HEK293 (cell line): ENCODE data around the gene RPS15.
A peak's percentile ranks its signal among the peaks of the same experiment; 100 is the strongest.

ENCODE experiments used
- CTCF ChIA-PET: fragments of 350-600 bp; formaldehyde crosslinking; extraction: SDS; loops from one replicate; lab custom pipeline; 2021; ENCODE audit warnings: antibody characterized with exemption; lab: Yijun Ruan, JAX
- POLR2A ChIA-PET: fragments of 300-600 bp; formaldehyde crosslinking; extraction: SDS; loops from one replicate; lab custom pipeline; 2020; ENCODE audit warnings: antibody characterized with exemption, inconsistent platforms; lab: Yijun Ruan, JAX
- H3K27ac ChIP-seq: fragments of 200-500 bp; sonication (Bioruptor generic); 2 replicates; pipeline ENCODE4 v1.5.1; 2014; ENCODE audit warnings: low read depth, low read length, control low read depth, inconsistent platforms; ENCODE audit errors: extremely low read depth
- H3K36me3 ChIP-seq, 2 experiments: fragments of 200-500 bp in 1 of 2; sonication (Bioruptor generic) in 1 of 2; 1 replicate in 1 of 2; 2 replicates in 1 of 2; pipeline ENCODE4 v1.5.1; 2014 to 2017; ENCODE audit warnings: inconsistent platforms in 2 of 2, low read length in 2 of 2; ENCODE audit not compliant: control insufficient read depth in 2 of 2, insufficient read depth in 1 of 2
- H3K4me1 ChIP-seq: fragments of 200-500 bp; sonication (Bioruptor generic); 2 replicates; pipeline ENCODE4 v1.5.1; 2014; ENCODE audit warnings: mild to moderate bottlenecking, low read length, inconsistent platforms; ENCODE audit not compliant: control insufficient read depth, insufficient read depth
- H3K4me3 ChIP-seq: 2 replicates; pipeline ENCODE4 v1.5.1; 2011; ENCODE audit warnings: low read depth, mild to moderate bottlenecking, control low read depth, low read length, moderate library complexity
- H3K9me3 ChIP-seq: fragments of 200-500 bp; sonication (Bioruptor generic); 2 replicates; pipeline ENCODE4 v1.5.1; 2014; ENCODE audit warnings: low read depth, low read length, inconsistent platforms; ENCODE audit not compliant: control insufficient read depth, insufficient read depth
- EGR2 ChIP-seq: fragments of 450-650 bp; formaldehyde crosslinking; IDR thresholded peaks from 2 replicates; pipeline ENCODE4 v1.5.1; 2016; ENCODE audit warnings: low read depth, missing biosample characterization, missing genetic modification characterization
- GLIS1 ChIP-seq: fragments of 450-650 bp; formaldehyde crosslinking; IDR thresholded peaks from 2 replicates; pipeline ENCODE4 v1.5.1; 2016; ENCODE audit warnings: missing biosample characterization, missing genetic modification characterization
- KLF1 ChIP-seq: fragments of 450-650 bp; formaldehyde crosslinking; IDR thresholded peaks from 2 replicates; pipeline ENCODE4 v1.5.1; 2016; ENCODE audit warnings: missing biosample characterization, missing genetic modification characterization
- WT1 ChIP-seq: fragments of 450-650 bp; formaldehyde crosslinking; IDR thresholded peaks from 2 replicates; pipeline ENCODE4 v1.5.1; 2016; ENCODE audit warnings: missing biosample characterization, missing genetic modification characterization
- ZFHX2 ChIP-seq: fragments of 450-650 bp; formaldehyde crosslinking; conservative IDR thresholded peaks from 2 replicates; pipeline ENCODE4 v1.5.1; 2016; ENCODE audit warnings: missing biosample characterization, missing genetic modification characterization
- ZNF121 ChIP-seq: fragments of 450-650 bp; formaldehyde crosslinking; IDR thresholded peaks from 2 replicates; pipeline ENCODE4 v1.5.1; 2016; ENCODE audit warnings: missing biosample characterization, missing genetic modification characterization
- ZNF146 ChIP-seq: fragments of 450-650 bp; formaldehyde crosslinking; IDR thresholded peaks from 2 replicates; pipeline ENCODE4 v1.5.1; 2016; ENCODE audit warnings: missing biosample characterization, missing genetic modification characterization
- ZNF184 ChIP-seq: fragments of 450-650 bp; IDR thresholded peaks from 2 replicates; pipeline ENCODE4 v1.5.1; 2018; ENCODE audit warnings: missing biosample characterization, mild to moderate bottlenecking, missing genetic modification characterization
- ZNF202 ChIP-seq: fragments of 450-650 bp; formaldehyde crosslinking; IDR thresholded peaks from 2 replicates; pipeline ENCODE4 v1.5.1; 2016; ENCODE audit warnings: missing biosample characterization, missing genetic modification characterization, borderline replicate concordance
- ZNF239 ChIP-seq: fragments of 450-650 bp; formaldehyde crosslinking; IDR thresholded peaks from 2 replicates; pipeline ENCODE4 v1.5.1; 2016; ENCODE audit warnings: missing biosample characterization, missing genetic modification characterization
- ZNF404 ChIP-seq: fragments of 450-650 bp; formaldehyde crosslinking; IDR thresholded peaks from 2 replicates; pipeline ENCODE4 v1.5.1; 2017; ENCODE audit warnings: missing biosample characterization, missing genetic modification characterization
- ZNF510 ChIP-seq: fragments of 450-650 bp; formaldehyde crosslinking; IDR thresholded peaks from 2 replicates; pipeline ENCODE4 v1.5.1; 2018; ENCODE audit warnings: mild to moderate bottlenecking, missing genetic modification characterization, missing biosample characterization; ENCODE audit not compliant: insufficient replicate concordance
- ZNF521 ChIP-seq: fragments of 450-650 bp; formaldehyde crosslinking; IDR thresholded peaks from 2 replicates; pipeline ENCODE4 v1.5.1; 2017; ENCODE audit warnings: missing biosample characterization, mild to moderate bottlenecking, missing genetic modification characterization
- ZNF626 ChIP-seq: fragments of 450-650 bp; sonication (Bioruptor Pico); formaldehyde crosslinking; IDR thresholded peaks from 2 replicates; pipeline ENCODE4 v1.5.1; 2018; ENCODE audit warnings: missing biosample characterization, missing genetic modification characterization, inconsistent platforms
- TF ChIP-seq, protein P1 (sequence below): fragments of 450-650 bp; formaldehyde crosslinking; IDR thresholded peaks from 2 replicates; pipeline ENCODE4 v1.5.1; 2017; ENCODE audit warnings: missing biosample characterization, missing genetic modification characterization
- TF ChIP-seq, protein P2 (sequence below): fragments of 450-650 bp; formaldehyde crosslinking; IDR thresholded peaks from 2 replicates; pipeline ENCODE4 v1.5.1; 2016; ENCODE audit warnings: missing biosample characterization, missing genetic modification characterization
- TF ChIP-seq, protein P3 (sequence below): fragments of 450-650 bp; formaldehyde crosslinking; IDR thresholded peaks from 2 replicates; pipeline ENCODE4 v1.5.1; 2016; ENCODE audit warnings: missing biosample characterization, missing genetic modification characterization
- TF ChIP-seq, protein P4 (sequence below): fragments of 450-650 bp; formaldehyde crosslinking; IDR thresholded peaks from 2 replicates; pipeline ENCODE4 v1.5.1; 2016; ENCODE audit warnings: missing biosample characterization, missing genetic modification characterization, borderline replicate concordance

The RPS15 gene

DNA sequence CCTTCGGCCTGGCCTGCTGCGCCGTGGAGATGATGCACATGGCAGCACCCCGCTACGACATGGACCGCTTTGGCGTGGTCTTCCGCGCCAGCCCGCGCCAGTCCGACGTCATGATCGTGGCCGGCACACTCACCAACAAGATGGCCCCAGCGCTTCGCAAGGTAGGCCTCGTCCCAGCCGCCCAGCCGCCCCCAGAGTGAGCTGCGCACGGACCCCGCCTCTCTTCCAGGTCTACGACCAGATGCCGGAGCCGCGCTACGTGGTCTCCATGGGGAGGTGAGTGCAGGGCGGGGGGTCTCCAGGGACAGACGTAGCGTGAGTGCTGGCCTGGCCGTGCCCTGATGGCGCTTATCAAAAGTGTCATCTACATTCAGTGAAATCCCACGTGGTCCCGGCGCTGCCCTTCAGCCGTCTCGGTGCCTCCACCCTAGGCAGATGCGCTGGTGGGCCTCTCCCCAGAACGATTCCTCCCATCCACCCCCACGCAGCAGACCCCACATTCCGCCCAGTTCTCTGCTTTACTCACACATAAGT is 47.2 kb upstream of the RPS15 start:
- POLR2A ChIA-PET = no interaction called here
- no peak overlapping the region for H3K27ac ChIP-seq
- CTCF ChIA-PET = no interaction called here
- no peak for TF ChIP-seq ZNF626 (tag by site-specific recombination)
- TF ChIP-seq, protein P1, sequence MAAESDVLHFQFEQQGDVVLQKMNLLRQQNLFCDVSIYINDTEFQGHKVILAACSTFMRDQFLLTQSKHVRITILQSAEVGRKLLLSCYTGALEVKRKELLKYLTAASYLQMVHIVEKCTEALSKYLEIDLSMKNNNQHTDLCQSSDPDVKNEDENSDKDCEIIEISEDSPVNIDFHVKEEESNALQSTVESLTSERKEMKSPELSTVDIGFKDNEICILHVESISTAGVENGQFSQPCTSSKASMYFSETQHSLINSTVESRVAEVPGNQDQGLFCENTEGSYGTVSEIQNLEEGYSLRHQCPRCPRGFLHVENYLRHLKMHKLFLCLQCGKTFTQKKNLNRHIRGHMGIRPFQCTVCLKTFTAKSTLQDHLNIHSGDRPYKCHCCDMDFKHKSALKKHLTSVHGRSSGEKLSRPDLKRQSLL (tag by site-specific recombination) = 0 out of 2 replicates have a peak, but pooled peaks have one; percentile 10
- TF ChIP-seq, all 188 proteins: peak for 1
- Histone ChIP-seq H3K4me1 (no peaks in the 10 kb centered on the region), H3K36me3 (peaks cover 0 to 63% of the 10 kb centered on the region in 2 experiments; a peak in 2 of 3 replicates), H3K9me3 (no peaks in the 10 kb centered on the region), H3K4me3 (no peak overlapping the region)

DNA sequence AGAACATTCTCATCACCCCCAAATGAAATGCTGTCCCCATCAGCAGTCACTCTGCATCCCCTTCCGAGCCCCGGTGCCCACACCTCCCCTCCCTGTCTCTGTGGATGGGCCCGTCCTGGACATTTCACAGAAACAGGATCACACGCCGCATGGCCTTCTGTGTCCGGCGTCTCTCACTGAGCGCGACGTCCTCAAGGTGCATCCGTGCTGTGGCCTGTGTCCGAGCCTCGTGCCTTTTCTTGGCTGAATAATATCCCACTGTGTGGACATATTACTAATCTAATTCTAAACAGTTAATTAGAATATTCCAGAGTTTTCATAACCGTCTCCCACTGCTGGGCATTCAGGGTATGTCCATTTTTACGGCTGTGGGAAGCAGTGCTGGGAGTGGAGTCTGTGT is 45.8 kb upstream of the RPS15 start:
- H3K36me3 ChIP-seq = peaks cover 0 to 58% of the 10 kb centered on the region in 2 experiments; a peak in 2 of 3 replicates
- no peaks in the 10 kb centered on the region for H3K4me1 ChIP-seq
- TF ChIP-seq ZNF146 (peak; percentile 84), WT1 (tag by site-specific recombination) (no peak)
- POLR2A ChIA-PET = interaction anchor here (1.0 kb wide), 1 partner anchor 13 kb away, joined by 4 read pairs; no protein-coding TSS in a partner anchor
- CTCF ChIA-PET = no interaction called here
- no peak overlapping the region for H3K4me3 ChIP-seq
- H3K9me3 ChIP-seq = no peaks in the 10 kb centered on the region
- no peak overlapping the region for H3K27ac ChIP-seq

DNA sequence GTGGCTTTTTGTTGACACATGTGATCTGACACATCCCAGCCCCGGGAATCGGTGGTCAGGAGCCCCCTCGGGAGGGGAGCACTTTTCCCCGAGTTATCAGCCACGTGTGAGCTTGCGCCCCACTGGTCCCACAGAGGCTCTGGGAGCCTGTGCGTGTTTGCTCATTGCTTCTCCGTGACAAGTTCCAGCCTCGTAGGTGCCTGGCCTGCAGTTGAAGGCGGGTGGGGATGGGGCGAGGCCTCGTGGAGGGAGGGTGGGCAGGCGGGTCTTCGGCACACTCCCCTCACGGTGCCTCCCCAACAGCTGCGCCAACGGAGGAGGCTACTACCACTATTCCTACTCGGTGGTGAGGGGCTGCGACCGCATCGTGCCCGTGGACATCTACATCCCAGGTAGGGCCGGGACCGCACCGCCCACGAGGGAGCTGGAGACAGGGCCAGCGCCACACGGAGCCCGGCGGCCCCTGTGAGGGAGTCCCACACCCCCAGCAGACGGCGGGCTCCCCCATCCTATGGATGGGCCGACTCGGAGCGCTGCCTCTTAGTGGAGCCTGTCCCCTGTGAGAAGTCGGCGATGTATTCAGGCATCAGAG is 45.2 kb upstream of the RPS15 start:
- Histone ChIP-seq H3K9me3 (no peaks in the 10 kb centered on the region), H3K36me3 (peaks cover 0 to 62% of the 10 kb centered on the region in 2 experiments; a peak in 2 of 3 replicates), H3K4me1 (no peaks in the 10 kb centered on the region), H3K4me3 (no peak overlapping the region), H3K27ac (no peak overlapping the region)
- TF ChIP-seq, protein P2, sequence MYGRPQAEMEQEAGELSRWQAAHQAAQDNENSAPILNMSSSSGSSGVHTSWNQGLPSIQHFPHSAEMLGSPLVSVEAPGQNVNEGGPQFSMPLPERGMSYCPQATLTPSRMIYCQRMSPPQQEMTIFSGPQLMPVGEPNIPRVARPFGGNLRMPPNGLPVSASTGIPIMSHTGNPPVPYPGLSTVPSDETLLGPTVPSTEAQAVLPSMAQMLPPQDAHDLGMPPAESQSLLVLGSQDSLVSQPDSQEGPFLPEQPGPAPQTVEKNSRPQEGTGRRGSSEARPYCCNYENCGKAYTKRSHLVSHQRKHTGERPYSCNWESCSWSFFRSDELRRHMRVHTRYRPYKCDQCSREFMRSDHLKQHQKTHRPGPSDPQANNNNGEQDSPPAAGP = peak; percentile 40; the same call in 1 of the 2 replicates
- TF ChIP-seq ZNF184 (tag by site-specific recombination) (no peak), KLF1 (tag by site-specific recombination) (peak; percentile 93)
- TF ChIP-seq, protein P3, sequence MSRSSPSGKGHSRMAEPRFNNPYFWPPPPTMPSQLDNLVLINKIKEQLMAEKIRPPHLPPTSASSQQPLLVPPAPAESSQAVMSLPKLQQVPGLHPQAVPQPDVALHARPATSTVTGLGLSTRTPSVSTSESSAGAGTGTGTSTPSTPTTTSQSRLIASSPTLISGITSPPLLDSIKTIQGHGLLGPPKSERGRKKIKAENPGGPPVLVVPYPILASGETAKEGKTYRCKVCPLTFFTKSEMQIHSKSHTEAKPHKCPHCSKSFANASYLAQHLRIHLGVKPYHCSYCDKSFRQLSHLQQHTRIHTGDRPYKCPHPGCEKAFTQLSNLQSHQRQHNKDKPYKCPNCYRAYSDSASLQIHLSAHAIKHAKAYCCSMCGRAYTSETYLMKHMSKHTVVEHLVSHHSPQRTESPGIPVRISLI (tag by site-specific recombination) = no peak
- ChIA-PET CTCF (no interaction called here), POLR2A (interaction anchor here (1.0 kb wide), 1 partner anchor 12 kb away, joined by 4 read pairs; no protein-coding TSS in a partner anchor)

DNA sequence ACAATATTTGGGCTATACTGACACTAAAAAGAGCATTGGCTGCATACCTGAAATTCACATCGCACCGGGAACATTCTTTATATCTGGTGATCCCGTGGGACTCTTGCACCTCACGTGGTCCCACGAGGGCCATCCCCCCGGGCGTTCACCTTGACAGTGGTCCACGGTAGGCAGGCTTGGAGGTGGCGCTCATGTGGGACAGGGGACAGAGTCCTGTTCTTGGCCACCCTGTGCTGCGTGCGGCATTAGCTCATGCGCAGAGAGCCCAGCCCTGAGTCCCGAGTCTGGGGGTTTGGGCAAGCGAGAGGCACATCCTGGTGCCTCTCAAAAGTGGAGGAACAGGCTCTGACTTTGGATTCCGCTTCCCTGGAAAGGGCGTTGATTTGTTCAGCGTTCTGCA is 44.4 kb upstream of the RPS15 start:
- no peak overlapping the region for H3K4me3 ChIP-seq
- no peaks in the 10 kb centered on the region for H3K4me1 ChIP-seq
- no peaks in the 10 kb centered on the region for H3K9me3 ChIP-seq
- H3K27ac ChIP-seq = no peak overlapping the region
- ChIA-PET CTCF (interaction anchor here (1.0 kb wide), 1 partner anchor 115 kb away, joined by 3 read pairs; no protein-coding TSS in a partner anchor), POLR2A (no interaction called here)
- H3K36me3 ChIP-seq = peaks cover 0 to 60% of the 10 kb centered on the region in 2 experiments; a peak in 2 of 3 replicates
- TF ChIP-seq EGR2 (no peak), ZNF121 (tag by site-specific recombination) (no peak), ZNF510 (tag by site-specific recombination) (no peak), ZNF521 (tag by site-specific recombination) (no peak), ZFHX2 (no peak), ZNF239 (tag by site-specific recombination) (no peak), ZNF404 (tag by site-specific recombination) (no peak), GLIS1 (no peak), ZNF202 (no peak)
- TF ChIP-seq, protein P4, sequence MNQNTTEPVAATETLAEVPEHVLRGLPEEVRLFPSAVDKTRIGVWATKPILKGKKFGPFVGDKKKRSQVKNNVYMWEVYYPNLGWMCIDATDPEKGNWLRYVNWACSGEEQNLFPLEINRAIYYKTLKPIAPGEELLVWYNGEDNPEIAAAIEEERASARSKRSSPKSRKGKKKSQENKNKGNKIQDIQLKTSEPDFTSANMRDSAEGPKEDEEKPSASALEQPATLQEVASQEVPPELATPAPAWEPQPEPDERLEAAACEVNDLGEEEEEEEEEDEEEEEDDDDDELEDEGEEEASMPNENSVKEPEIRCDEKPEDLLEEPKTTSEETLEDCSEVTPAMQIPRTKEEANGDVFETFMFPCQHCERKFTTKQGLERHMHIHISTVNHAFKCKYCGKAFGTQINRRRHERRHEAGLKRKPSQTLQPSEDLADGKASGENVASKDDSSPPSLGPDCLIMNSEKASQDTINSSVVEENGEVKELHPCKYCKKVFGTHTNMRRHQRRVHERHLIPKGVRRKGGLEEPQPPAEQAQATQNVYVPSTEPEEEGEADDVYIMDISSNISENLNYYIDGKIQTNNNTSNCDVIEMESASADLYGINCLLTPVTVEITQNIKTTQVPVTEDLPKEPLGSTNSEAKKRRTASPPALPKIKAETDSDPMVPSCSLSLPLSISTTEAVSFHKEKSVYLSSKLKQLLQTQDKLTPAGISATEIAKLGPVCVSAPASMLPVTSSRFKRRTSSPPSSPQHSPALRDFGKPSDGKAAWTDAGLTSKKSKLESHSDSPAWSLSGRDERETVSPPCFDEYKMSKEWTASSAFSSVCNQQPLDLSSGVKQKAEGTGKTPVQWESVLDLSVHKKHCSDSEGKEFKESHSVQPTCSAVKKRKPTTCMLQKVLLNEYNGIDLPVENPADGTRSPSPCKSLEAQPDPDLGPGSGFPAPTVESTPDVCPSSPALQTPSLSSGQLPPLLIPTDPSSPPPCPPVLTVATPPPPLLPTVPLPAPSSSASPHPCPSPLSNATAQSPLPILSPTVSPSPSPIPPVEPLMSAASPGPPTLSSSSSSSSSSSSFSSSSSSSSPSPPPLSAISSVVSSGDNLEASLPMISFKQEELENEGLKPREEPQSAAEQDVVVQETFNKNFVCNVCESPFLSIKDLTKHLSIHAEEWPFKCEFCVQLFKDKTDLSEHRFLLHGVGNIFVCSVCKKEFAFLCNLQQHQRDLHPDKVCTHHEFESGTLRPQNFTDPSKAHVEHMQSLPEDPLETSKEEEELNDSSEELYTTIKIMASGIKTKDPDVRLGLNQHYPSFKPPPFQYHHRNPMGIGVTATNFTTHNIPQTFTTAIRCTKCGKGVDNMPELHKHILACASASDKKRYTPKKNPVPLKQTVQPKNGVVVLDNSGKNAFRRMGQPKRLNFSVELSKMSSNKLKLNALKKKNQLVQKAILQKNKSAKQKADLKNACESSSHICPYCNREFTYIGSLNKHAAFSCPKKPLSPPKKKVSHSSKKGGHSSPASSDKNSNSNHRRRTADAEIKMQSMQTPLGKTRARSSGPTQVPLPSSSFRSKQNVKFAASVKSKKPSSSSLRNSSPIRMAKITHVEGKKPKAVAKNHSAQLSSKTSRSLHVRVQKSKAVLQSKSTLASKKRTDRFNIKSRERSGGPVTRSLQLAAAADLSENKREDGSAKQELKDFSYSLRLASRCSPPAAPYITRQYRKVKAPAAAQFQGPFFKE = no peak
